DMS53 treated with DMSO at 0.1 percent for 48 hours (cell line): ENCODE measurements around the gene ANKRD9.
"Not testable (repeated sequence)": the region's sequence is repeated elsewhere in the genome, so short reads cannot be mapped to it uniquely, and the experiment has no call there.

Experiments
- DNase-seq: peaks from one replicate; lab custom pipeline; 2025; ENCODE audit not compliant: unreplicated experiment; lab: John Stamatoyannopoulos, UW

Gene ANKRD9

GRCh38 chr14:102538602-102539543 is 29.3 kb upstream of the ANKRD9 start:
- no peak for DNase-seq

DNA sequence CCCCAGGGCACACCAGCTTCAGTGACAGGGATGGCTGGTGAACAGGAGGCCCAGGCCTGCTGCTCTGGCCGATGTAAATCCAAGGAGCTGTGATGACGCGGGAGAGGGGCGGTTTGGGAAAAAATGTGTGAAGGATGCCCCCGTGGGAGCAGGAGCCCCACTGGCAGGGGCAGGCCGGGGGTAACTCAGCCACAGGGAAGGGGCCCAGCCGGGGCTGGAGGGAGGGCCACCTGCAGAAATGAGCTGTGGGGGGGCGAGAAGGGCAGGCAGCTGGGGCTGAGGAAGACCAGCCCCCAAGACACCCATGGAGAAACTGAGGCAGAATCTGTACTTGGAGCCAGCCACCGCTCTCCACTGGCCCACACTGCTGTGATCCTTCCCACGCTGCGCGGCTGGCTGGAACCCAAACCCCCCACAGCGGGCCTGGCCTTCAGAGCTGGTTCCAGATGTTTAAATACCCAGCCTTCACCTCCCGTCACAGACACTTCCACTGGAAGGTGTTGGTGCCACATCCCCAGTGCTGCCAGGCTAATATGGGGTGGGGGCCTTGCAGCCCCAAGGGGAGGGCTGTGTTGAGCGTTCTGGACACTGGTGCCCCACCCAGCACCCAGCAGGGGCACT is 28.5 kb upstream of the ANKRD9 start:
- DNase-seq, result no peak

GRCh38 chr14:102532204-102532658 is 22.7 kb upstream of the ANKRD9 start:
- no peak for DNase-seq

- DNase-seq, result no peak
Observed at GRCh38 chr14:102530828-102531478, 21.4 kb upstream of the ANKRD9 start.

GRCh38 chr14:102528431-102529170 is 19.0 kb upstream of the ANKRD9 start:
- DNase-seq, result no peak

- DNase-seq, result no peak
Observed at GRCh38 chr14:102525929-102526497, 16.4 kb upstream of the ANKRD9 start.

- peak; percentile 39 for DNase-seq
Observed at GRCh38 chr14:102525219-102525928, 15.8 kb upstream of the ANKRD9 start.

DNA sequence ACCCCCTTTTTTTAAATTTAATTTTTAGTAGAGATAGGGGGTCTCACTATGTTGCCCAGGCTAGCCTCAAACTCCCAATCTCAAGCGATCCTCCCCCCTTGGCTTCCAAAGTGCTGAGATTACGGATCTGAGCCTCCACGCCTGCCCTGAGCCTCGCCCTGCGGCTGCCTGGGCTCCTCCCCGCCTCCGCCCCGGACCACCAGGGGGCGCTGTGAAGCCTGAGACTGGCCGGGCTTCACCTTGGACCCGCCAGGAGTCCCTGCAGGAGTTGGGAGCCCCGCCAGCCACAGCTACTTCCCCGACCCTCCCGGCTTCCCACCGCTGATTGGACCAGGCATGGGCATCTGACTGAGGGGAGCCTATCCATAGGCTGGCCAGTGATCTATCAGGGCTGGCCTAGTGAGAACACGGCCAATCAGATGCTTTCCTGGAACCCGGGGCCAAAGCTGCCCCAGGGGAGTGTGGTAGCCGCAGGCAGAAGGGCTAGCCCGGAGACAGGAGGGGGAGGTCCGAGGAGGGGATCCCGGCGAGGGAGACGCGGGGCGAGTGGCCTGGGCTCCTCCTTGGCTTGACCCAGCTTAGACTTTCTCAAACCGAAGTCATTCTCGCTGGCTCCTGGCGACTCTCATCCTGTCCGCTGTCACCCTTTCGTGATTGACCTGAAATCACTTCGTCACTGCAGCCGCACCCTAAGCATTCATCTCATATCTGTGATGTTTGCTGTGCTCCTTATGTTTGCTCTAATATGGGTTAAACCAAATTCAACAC is 15.1 kb upstream of the ANKRD9 start:
- DNase-seq, result peak; percentile 89

- DNase-seq, result no peak
Observed at GRCh38 chr14:102523569-102524450, 14.2 kb upstream of the ANKRD9 start.

DNA sequence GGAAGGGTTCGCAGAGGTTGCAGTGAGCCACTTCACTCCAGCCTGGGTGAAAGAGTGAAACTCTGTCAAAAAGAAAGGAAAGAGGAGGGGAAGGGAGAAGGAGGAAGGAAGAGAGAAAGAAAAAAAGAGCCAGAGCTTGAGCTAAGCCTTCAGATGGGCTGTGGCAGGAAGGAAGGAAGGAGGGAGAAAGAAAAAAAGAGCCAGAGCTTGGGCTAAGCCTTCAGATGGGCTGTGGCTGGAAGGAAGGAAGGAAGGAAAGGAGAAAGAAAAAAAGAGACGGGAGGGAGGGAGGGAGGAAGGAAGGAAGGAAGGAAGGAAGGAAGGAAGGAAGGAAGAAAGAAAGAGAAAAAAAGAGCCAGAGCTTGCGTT is 13.6 kb upstream of the ANKRD9 start:
- no peak for DNase-seq

DNA sequence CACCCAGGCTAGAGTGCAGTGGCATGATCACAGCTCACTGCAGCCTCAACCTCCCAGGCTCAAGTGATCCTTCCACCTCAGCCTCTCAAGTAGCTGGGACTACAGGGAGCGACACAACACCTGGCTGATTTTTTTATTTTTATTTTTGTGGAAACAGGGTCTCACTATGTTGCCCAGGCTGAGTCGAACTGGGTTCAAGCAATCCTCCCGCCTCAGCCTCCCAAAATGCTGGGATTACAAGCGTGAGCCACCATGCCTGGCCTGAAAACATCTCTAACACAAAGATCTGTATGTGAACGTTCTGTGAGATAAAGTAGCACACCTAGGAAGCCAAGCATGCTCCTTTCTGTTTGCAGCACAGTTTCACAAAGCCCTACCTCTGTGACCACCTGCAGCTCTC is 10.1 kb upstream of the ANKRD9 start:
- not testable (repeated sequence) for DNase-seq

- DNase-seq, result no peak
Observed at GRCh38 chr14:102518063-102518648, 8.6 kb upstream of the ANKRD9 start.

DNA sequence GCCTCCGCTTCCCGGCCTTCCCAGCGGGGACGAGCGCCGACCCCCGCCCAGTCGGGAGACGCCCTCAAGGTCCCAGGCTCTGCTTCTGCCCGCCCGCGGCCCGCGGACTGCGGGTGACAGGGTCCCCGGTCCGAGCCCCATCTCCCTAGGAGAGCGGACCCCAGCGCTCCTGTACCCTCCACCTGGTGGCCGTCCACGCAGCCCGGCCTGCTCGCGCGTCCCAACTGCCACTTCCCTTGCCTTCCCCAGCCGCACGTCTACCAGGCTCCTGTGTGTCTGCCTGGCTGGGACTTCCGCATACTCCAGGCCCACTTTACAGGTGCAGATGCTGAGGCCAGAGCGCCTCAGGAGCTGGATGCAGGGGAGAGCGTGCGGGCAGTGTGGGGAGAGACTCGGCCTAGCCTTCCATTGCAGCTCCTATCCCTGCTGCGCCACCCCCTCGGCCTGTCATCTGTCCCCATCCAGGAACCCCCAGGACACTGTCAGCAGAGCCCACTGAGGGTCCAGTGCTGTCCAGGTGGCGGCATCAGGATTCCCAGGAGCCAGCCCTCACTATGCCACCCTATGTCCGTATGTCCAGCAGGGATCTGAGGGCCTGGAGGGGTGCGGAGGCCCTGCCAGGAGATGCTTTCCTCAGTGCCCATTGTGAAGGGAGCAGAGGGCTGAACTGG is 8.0 kb upstream of the ANKRD9 start:
- no peak for DNase-seq

- no peak for DNase-seq
Observed at GRCh38 chr14:102516531-102517391, 7.2 kb upstream of the ANKRD9 start.

DNA sequence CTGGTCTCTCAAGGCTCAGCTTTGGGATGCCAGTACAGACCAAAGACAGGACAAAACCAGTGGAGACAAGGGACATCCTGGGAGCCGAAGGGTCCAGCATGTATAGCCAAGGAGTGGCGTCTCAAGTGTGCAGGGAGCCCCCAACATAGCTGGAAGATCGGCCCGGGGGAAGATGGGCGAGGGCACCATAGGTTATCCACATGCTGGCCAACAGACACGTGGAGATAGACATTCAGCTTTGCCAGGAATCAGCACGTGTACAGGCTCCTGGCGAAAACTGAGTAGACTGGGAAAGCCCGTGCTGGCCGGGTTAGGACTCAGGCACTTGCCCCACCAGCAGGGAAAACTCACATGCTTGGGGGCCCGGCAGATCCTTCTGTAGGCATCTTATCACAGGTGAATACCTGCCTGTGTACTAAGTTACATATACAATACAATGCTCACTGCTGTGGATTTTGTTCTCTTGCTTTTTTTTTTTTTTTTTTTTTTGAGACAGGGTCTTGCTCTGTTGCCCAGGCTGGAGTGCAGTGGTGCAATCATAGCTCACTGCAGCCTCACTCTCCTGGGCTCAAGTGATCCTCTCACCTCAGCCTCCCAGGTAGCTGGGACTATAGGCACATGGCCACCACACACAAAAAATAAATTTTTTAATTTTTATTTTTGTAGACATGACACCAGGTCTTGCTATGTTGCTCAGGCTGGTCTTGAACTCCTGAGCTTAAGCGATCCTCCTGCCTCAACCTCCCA is 5.6 kb upstream of the ANKRD9 start:
- no peak for DNase-seq
